Right lobe of liver (tissue), 4 donors: Measurements from ENCODE around the gene SPATA18.

Experiments used
- POLR2A ChIP-seq: fragments of 450-650 bp; IDR thresholded peaks from one replicate; pipeline ENCODE4 v1.6.1; 2017; ENCODE audit warnings: antibody characterized with exemption, mild to moderate bottlenecking
- TF ChIP-seq, protein P1 (sequence below), 4 donors: fragments of 200-600 bp in 3 of 4; fragments of 450-650 bp in 1 of 4; IDR thresholded peaks; one replicate each; pipeline versions ENCODE4 v1.5.1 to v1.8.0; 2016 to 2022; ENCODE audit warnings: antibody characterized with exemption in 4 of 4, mild to moderate bottlenecking in 2 of 4
- donor health status: DM: no; HTN: no; CAD: no.
- donor health status: DM: no; HTN: no; CAD: no.
- donor health status: DM: no; HTN: yes; CAD: no.

- TF ChIP-seq, protein P1, sequence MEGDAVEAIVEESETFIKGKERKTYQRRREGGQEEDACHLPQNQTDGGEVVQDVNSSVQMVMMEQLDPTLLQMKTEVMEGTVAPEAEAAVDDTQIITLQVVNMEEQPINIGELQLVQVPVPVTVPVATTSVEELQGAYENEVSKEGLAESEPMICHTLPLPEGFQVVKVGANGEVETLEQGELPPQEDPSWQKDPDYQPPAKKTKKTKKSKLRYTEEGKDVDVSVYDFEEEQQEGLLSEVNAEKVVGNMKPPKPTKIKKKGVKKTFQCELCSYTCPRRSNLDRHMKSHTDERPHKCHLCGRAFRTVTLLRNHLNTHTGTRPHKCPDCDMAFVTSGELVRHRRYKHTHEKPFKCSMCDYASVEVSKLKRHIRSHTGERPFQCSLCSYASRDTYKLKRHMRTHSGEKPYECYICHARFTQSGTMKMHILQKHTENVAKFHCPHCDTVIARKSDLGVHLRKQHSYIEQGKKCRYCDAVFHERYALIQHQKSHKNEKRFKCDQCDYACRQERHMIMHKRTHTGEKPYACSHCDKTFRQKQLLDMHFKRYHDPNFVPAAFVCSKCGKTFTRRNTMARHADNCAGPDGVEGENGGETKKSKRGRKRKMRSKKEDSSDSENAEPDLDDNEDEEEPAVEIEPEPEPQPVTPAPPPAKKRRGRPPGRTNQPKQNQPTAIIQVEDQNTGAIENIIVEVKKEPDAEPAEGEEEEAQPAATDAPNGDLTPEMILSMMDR (IDR thresholded peaks at IDR 0.05) = no peak
- TF ChIP-seq POLR2A = no peak
Measured at GRCh38 chr4:52036886-52037530, 14.1 kb upstream of the SPATA18 start.
